ENCODE data around the gene AHCYL2. TPM values are rescaled to one million over a fixed set of nuclear protein-coding genes. Genes with fewer than 3 reads are reported as not detected.
"Not testable (repeated sequence)": the region's sequence is repeated elsewhere in the genome, so short reads cannot be mapped to it uniquely, and the experiment has no call there.

Gene AHCYL2
- total RNA-seq, 3 donors from 2014 or later (not counting 1 experiment from before 2014, with no cell fraction given): 11.6 to 15.2 (median 14.5) TPM

GRCh38 chr7:129405527-129405926, 180.7 kb downstream of the AHCYL2 start:
- H3K36me3 Mint-ChIP-seq: peaks cover 6% of the 10 kb centered on the region
- no peak overlapping the region for H3K4me3 Mint-ChIP-seq
- Histone ChIP-seq H3K27ac (ENCODE audit: low read length) (no peak overlapping the region), H3K27me3 (ENCODE audit: control insufficient read depth, insufficient read depth, low read length) (no peaks in the 10 kb centered on the region), H3K36me3 (ENCODE audit: control insufficient read depth, insufficient read depth, low read length) (peaks cover 17% of the 10 kb centered on the region), H3K9me3 (ENCODE audit: control insufficient read depth, insufficient read depth, low read length) (no peaks in the 10 kb centered on the region), H3K4me3 (ENCODE audit: low read length) (no peak overlapping the region), H3K4me1 (ENCODE audit: control insufficient read depth, insufficient read depth, low read length) (no peaks in the 10 kb centered on the region)
- DNase-seq: no peak
- H3K4me1 Mint-ChIP-seq: peaks cover 0 to 6% of the 10 kb centered on the region in 2 donors
- H3K9me3 Mint-ChIP-seq: no peaks in the 10 kb centered on the region
- ATAC-seq: no peak
- no peak for TF ChIP-seq CTCF (IDR thresholded peaks at IDR 0.05)
- no peak overlapping the region for H3K27ac Mint-ChIP-seq
- no peaks in the 10 kb centered on the region for H3K27me3 Mint-ChIP-seq (ENCODE audit: low read depth in 2 of 2)
- intact Hi-C loops (cut with micrococcal nuclease): no loop called here

- intact Hi-C loops (cut with micrococcal nuclease); ATAC-seq; H3K4me3 Mint-ChIP-seq; H3K9me3 ChIP-seq (ENCODE audit: control insufficient read depth, insufficient read depth, low read length); H3K27ac Mint-ChIP-seq; H3K4me1 Mint-ChIP-seq; H3K9me3 Mint-ChIP-seq; H3K4me3 ChIP-seq (ENCODE audit: low read length); H3K27ac ChIP-seq (ENCODE audit: low read length); H3K27me3 ChIP-seq (ENCODE audit: control insufficient read depth, insufficient read depth, low read length); H3K27me3 Mint-ChIP-seq (ENCODE audit: low read depth in 2 of 2); DNase-seq; H3K4me1 ChIP-seq (ENCODE audit: control insufficient read depth, insufficient read depth, low read length): not testable (repeated sequence)
- H3K36me3 ChIP-seq (ENCODE audit: control insufficient read depth, insufficient read depth, low read length): peaks cover 15% of the 10 kb centered on the region
- peaks cover 15% of the 10 kb centered on the region for H3K36me3 Mint-ChIP-seq
- 97% methylated on average over 6 of the region's 8 CpGs for WGBS (ENCODE audit: insufficient coverage)
Observed at GRCh38 chr7:129410238-129410637, 185.4 kb downstream of the AHCYL2 start.

GRCh38 chr7:129412501-129412900, 187.7 kb downstream of the AHCYL2 start:
- intact Hi-C loops (cut with micrococcal nuclease): no loop called here
- Mint-ChIP-seq H3K4me3 (no peak overlapping the region), H3K36me3 (peaks cover 15% of the 10 kb centered on the region), H3K4me1 (no peaks in the 10 kb centered on the region), H3K27ac (no peak overlapping the region), H3K9me3 (no peaks in the 10 kb centered on the region), H3K27me3 (ENCODE audit: low read depth in 2 of 2) (no peaks in the 10 kb centered on the region)
- ATAC-seq (no peak), DNase-seq (no peak)
- no peak for TF ChIP-seq CTCF (IDR thresholded peaks at IDR 0.05)
- peaks cover 2% of the 10 kb centered on the region for H3K9me3 ChIP-seq (ENCODE audit: control insufficient read depth, insufficient read depth, low read length)
- WGBS (ENCODE audit: insufficient coverage): 99% methylated on average over 4 of the region's 4 CpGs
- no peaks in the 10 kb centered on the region for H3K4me1 ChIP-seq (ENCODE audit: control insufficient read depth, insufficient read depth, low read length)
- H3K27ac ChIP-seq (ENCODE audit: low read length): no peak overlapping the region
- H3K36me3 ChIP-seq (ENCODE audit: control insufficient read depth, insufficient read depth, low read length): peaks cover 8% of the 10 kb centered on the region
- H3K4me3 ChIP-seq (ENCODE audit: low read length): no peak overlapping the region
- no peaks in the 10 kb centered on the region for H3K27me3 ChIP-seq (ENCODE audit: control insufficient read depth, insufficient read depth, low read length)

GRCh38 chr7:129417073-129417472, 192.2 kb downstream of the AHCYL2 start:
- no peak for TF ChIP-seq CTCF (IDR thresholded peaks at IDR 0.05)
- Mint-ChIP-seq H3K4me3 (no peak overlapping the region), H3K36me3 (peaks cover 9% of the 10 kb centered on the region), H3K27ac (no peak overlapping the region), H3K4me1 (no peaks in the 10 kb centered on the region), H3K9me3 (no peaks in the 10 kb centered on the region), H3K27me3 (ENCODE audit: low read depth in 2 of 2) (no peaks in the 10 kb centered on the region)
- DNase-seq (no peak), ATAC-seq (no peak)
- 93% methylated on average over 5 of the region's 5 CpGs for WGBS (ENCODE audit: insufficient coverage)
- Histone ChIP-seq H3K36me3 (ENCODE audit: control insufficient read depth, insufficient read depth, low read length) (peaks cover 8% of the 10 kb centered on the region), H3K4me1 (ENCODE audit: control insufficient read depth, insufficient read depth, low read length) (no peaks in the 10 kb centered on the region), H3K27me3 (ENCODE audit: control insufficient read depth, insufficient read depth, low read length) (no peaks in the 10 kb centered on the region), H3K9me3 (ENCODE audit: control insufficient read depth, insufficient read depth, low read length) (peaks cover 2% of the 10 kb centered on the region), H3K4me3 (ENCODE audit: low read length) (no peak overlapping the region), H3K27ac (ENCODE audit: low read length) (no peak overlapping the region)
- intact Hi-C loops (cut with micrococcal nuclease): no loop called here

Measured in natural killer cell (primary cell).